ENCODE data around the gene FRAT1.

Gene FRAT1

GRCh38 chr10:97367126-97367649 is 48.1 kb downstream of the FRAT1 start:
- no peak for DNase-seq
